Adipocyte (in vitro differentiated cells): Measurements from ENCODE around the gene DMTF1.

Experiments
- DNase-seq: peaks from one replicate; pipeline ENCODE4 v3.0.0-alpha.2; 2015; ENCODE audit warnings: low read depth
- H3K27me3 ChIP-seq: replicated peaks from 2 replicates; pipeline ENCODE4 v1.7.0; 2013; ENCODE audit warnings: mild to moderate bottlenecking, low read length, moderate library complexity; ENCODE audit not compliant: control insufficient read depth, insufficient read depth
- H3K36me3 ChIP-seq: 2 replicates; pipeline ENCODE4 v1.7.0; 2013; ENCODE audit warnings: low read length, mild to moderate bottlenecking, moderate library complexity; ENCODE audit not compliant: control insufficient read depth, insufficient read depth, severe bottlenecking
- H3K4me1 ChIP-seq: 2 replicates; pipeline ENCODE4 v1.7.0; 2013; ENCODE audit warnings: mild to moderate bottlenecking, low read length, moderate library complexity; ENCODE audit not compliant: control insufficient read depth, insufficient read depth
- H3K4me3 ChIP-seq: 2 replicates; pipeline ENCODE4 v1.7.0; 2013; ENCODE audit warnings: mild to moderate bottlenecking, low read length, moderate library complexity
- H3K9ac ChIP-seq: 2 replicates; pipeline ENCODE4 v1.7.0; 2013; ENCODE audit warnings: mild to moderate bottlenecking, low read length, moderate library complexity
- H3K9me3 ChIP-seq: 2 replicates; pipeline ENCODE4 v1.7.0; 2013; ENCODE audit warnings: mild to moderate bottlenecking, low read length, moderate library complexity; ENCODE audit not compliant: control insufficient read depth

Gene DMTF1

DNA sequence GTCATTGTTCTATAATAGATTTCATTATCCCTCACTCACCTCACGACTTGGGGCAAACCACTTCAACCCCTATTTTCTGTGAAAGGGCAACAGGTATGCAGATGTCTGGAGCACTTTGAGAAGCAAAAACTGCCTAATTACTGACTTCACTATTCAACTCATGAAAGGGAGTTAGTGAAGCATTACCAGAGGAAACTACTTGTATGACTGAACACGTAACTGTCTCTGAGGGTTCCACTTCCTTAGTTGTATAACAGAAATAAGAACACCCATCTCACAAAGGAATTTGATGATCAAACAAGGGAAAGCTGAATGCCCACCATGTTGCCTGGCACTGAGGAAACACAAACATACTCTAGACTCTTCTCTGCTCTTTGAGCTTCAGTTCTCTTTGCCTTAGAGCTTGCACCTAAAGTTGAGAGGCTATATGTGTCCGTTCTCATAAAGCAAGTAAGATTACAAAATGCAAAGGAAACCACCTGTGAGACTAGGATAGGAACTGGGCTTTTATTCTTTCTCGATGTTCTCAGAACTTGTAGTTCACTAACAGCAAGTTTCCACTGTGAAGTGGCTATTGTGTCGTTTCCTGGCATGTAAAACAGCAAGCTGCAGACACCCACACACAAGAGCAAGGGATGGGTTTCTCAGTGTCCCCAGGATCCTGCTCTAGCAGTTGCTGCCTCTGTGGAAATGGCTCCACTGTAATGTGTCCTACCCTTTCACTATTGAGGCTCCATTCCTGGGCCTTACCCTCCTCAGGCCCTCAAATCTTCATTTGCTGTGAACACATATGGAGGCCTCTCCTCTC lies 64.7 kb downstream of the DMTF1 start:
- no peak for DNase-seq
- Histone ChIP-seq H3K27me3 (no peaks in the 10 kb centered on the region), H3K9ac (no peak overlapping the region), H3K36me3 (no peaks in the 10 kb centered on the region), H3K9me3 (no peaks in the 10 kb centered on the region), H3K4me1 (peaks cover 45% of the 10 kb centered on the region), H3K4me3 (no peak overlapping the region)

GRCh38 chr7:87217983-87218653 lies 65.9 kb downstream of the DMTF1 start:
- Histone ChIP-seq H3K27me3 (no peaks in the 10 kb centered on the region), H3K4me3 (peak overlapping the region; percentile 97), H3K9me3 (no peaks in the 10 kb centered on the region), H3K36me3 (no peaks in the 10 kb centered on the region), H3K9ac (peak overlapping the region; percentile 95), H3K4me1 (peaks cover 37% of the 10 kb centered on the region)
- no peak for DNase-seq

- no peaks in the 10 kb centered on the region for H3K36me3 ChIP-seq
- H3K9ac ChIP-seq: peak overlapping the region; percentile 95
- peaks cover 29% of the 10 kb centered on the region for H3K4me1 ChIP-seq
- no peaks in the 10 kb centered on the region for H3K27me3 ChIP-seq
- H3K4me3 ChIP-seq: peak overlapping the region; percentile 97
- peak; percentile 74 for DNase-seq
- no peaks in the 10 kb centered on the region for H3K9me3 ChIP-seq
Observed at GRCh38 chr7:87218796-87219544, 66.7 kb downstream of the DMTF1 start.

GRCh38 chr7:87219545-87220025 lies 67.3 kb downstream of the DMTF1 start, which contains the start of gene TMEM243:
TSS of gene TMEM243 (minus strand) at chr7:87219732. CDS start at chr7:87219503, 229 bp downstream.
- peak; percentile 88 for DNase-seq
- Histone ChIP-seq H3K36me3 (no peaks in the 10 kb centered on the region), H3K27me3 (no peaks in the 10 kb centered on the region), H3K9ac (peak within 1 kb of the TSS; percentile 95), H3K4me1 (peaks cover 22% of the 10 kb centered on the region), H3K9me3 (no peaks in the 10 kb centered on the region), H3K4me3 (peak within 1 kb of the TSS; percentile 97)

DNA sequence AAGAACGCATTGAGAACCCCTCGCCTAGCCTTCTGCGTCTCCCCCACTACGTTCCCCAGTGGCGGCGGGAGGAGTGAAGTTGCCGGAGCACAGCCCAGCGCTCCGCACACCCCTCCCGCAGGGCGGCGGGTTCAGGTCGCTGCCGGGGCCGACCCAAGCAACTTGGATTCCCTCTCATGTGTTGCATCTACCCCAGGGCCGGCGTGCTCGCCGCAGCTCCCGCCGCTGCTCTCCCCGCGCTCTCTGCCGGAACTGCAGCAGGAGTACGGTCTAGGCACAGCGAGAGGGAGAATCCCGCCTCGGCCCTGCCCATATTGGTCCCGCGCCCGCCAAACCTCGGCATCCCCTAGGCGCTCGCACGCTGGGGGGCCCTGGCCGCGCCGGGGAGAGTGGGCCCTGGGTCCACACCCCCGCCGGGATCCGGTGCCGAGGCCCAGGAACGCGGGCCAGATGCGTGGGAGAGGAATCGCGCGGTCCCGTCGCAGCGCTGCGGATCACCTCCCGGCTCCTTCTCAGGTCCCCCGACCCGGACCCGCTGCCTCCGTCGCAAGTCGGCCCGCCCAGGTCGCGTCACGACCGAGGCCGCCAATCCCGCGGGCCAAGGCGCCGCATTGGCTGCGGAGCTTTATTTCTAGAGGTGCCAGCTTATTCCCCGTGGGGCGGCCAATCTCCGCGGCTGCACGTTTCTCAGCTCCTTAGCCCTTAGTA lies 67.9 kb downstream of the DMTF1 start:
- H3K9ac ChIP-seq: peak overlapping the region; percentile 95
- H3K4me3 ChIP-seq: peak overlapping the region; percentile 97
- no peaks in the 10 kb centered on the region for H3K9me3 ChIP-seq
- DNase-seq: peak; percentile 94
- peaks cover 21% of the 10 kb centered on the region for H3K4me1 ChIP-seq
- no peaks in the 10 kb centered on the region for H3K36me3 ChIP-seq
- H3K27me3 ChIP-seq: no peaks in the 10 kb centered on the region

DNA sequence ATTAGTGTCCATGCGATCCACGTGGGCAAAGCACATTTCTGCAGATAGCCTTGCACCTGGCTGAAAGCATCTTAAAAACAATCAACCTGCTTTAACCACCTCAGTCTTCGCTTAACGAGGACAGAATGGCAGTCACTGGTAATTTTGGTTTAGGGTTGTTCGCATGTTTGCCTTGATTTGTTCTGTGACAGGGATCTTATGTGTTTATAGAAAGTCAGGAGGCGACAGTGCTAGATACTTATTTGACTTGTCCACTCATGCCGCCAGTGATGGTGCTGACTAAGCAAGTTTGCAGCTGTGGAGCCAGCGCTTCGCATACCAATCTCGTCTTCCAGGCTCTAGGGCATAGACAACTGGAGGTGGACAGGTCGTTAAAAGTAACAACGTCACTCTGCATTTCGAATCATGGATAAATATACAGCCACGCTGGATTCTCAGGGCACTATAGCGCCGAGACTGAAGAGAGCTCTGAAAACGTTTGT lies 68.5 kb downstream of the DMTF1 start:
- DNase-seq: peak; percentile 19
- Histone ChIP-seq H3K4me3 (peak overlapping the region; percentile 97), H3K9ac (peak overlapping the region; percentile 95), H3K9me3 (no peaks in the 10 kb centered on the region), H3K27me3 (no peaks in the 10 kb centered on the region), H3K4me1 (peaks cover 21% of the 10 kb centered on the region), H3K36me3 (no peaks in the 10 kb centered on the region)

GRCh38 chr7:87223666-87224065 lies 71.4 kb downstream of the DMTF1 start:
- Histone ChIP-seq H3K9ac (no peak overlapping the region), H3K27me3 (no peaks in the 10 kb centered on the region), H3K9me3 (no peaks in the 10 kb centered on the region), H3K36me3 (no peaks in the 10 kb centered on the region), H3K4me1 (peaks cover 10% of the 10 kb centered on the region), H3K4me3 (no peak overlapping the region)
- no peak for DNase-seq

- no peaks in the 10 kb centered on the region for H3K27me3 ChIP-seq
Observed at GRCh38 chr7:87225696-87226095, 73.4 kb downstream of the DMTF1 start.

DNA sequence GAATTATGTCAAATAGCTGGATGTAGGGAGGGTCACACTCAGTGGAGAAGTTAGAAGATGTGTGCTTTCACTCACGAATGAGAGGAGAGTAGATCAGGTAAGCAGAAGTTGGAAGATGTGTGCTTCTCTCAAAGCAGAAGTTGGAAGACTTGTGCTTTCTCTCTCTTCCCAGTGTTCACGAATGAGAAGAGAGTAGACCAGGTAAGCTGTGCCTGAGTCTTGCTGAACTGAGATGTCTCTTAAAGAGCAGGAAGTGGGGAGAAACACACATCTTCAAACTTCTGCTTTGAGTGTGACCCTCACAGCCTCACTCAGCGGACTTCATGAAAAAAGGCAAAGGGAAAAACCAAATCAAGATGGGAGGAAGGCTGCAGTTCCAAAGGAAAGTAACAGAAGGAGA lies 74.2 kb downstream of the DMTF1 start:
- no peak overlapping the region for H3K9ac ChIP-seq
- no peaks in the 10 kb centered on the region for H3K9me3 ChIP-seq
- no peaks in the 10 kb centered on the region for H3K36me3 ChIP-seq
- no peaks in the 10 kb centered on the region for H3K27me3 ChIP-seq
- H3K4me1 ChIP-seq: peaks cover 6% of the 10 kb centered on the region
- no peak overlapping the region for H3K4me3 ChIP-seq
- DNase-seq: no peak

More at GRCh38 chr7:87225696-87226095, 73.4 kb downstream of the DMTF1 start:
- Histone ChIP-seq H3K36me3 (no peaks in the 10 kb centered on the region), H3K4me3 (no peak overlapping the region), H3K9ac (no peak overlapping the region), H3K9me3 (no peaks in the 10 kb centered on the region), H3K4me1 (peaks cover 5% of the 10 kb centered on the region)
- DNase-seq: no peak

- H3K4me1 ChIP-seq: peaks cover 19% of the 10 kb centered on the region
- H3K4me3 ChIP-seq: no peak overlapping the region
- H3K9me3 ChIP-seq: no peaks in the 10 kb centered on the region
- H3K9ac ChIP-seq: no peak overlapping the region
- no peak for DNase-seq
- no peaks in the 10 kb centered on the region for H3K36me3 ChIP-seq
- no peaks in the 10 kb centered on the region for H3K27me3 ChIP-seq
Observed at GRCh38 chr7:87231258-87231657, 79.0 kb downstream of the DMTF1 start.
